CD4-positive, alpha-beta T cell treated with Interleukin-15 for 1 hour (primary cell): ENCODE measurements around the gene SEMA3F.

Experiments used
- DNase-seq: peaks from one replicate; pipeline ENCODE4 v3.0.0-alpha.2; 2020

The SEMA3F gene

DNA sequence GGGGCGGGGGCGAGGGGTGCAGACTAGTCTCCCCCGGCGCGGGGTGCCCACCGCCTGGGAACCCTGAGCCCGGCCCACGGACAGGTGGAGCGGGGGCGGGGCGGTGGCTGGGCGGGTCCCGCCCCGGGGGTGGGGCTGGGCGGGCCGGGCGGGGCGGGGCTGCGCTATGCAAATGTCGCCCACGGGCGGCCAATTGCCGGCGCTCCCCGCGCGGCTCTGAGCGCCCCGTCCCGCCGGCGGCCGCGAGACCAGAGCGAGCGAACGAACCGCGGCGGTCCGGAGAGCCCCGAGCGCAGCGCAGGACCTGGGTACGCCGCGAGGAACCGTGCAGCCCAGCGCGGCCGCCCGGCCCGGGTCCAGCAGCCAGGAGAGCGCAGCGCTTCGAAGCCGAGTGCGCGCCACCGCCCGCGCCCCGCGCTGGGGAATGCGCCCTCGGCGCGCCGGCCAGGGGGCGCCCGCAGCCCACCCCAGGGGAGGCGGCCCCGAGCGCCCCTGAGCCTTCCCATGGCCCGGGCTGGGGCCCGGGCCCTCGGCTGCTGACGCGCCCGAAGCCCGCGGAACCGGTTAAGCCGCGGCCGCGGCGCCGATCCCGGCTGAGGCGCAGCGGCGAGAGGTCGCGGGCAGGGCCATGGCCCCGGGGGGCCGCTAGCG is at the start of gene SEMA3F:
TSS of gene SEMA3F (plus strand) at position 485 of the 651 bp plus-strand sequence. CDS start 4,299 bp downstream, outside the sequence.
- DNase-seq, result peak; percentile 72

GRCh38 chr3:50111757-50112156 is 43.4 kb upstream of the SEMA3F start:
- no peak for DNase-seq

DNA sequence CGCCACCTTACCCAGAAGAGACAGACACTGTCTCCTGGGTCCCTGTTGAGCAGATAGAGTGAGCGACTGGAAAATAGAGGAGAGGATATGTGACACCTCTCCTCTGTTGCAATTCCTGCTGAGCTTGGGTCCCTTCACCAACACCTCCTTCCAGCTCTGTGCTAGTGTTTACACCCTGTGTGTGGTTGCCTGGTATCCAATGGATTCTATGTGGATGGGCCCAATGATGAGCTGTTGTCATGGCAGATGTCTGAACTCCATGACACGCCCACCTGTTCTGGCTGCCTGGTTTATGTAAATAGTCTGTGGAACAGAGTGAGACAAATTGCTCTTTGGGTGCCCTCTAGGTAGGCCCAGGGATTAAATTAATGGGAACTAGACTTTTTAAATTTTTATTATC is 42.7 kb upstream of the SEMA3F start:
- no peak for DNase-seq

- no peak for DNase-seq
Measured at GRCh38 chr3:50117120-50117519, 38.0 kb upstream of the SEMA3F start.

DNA sequence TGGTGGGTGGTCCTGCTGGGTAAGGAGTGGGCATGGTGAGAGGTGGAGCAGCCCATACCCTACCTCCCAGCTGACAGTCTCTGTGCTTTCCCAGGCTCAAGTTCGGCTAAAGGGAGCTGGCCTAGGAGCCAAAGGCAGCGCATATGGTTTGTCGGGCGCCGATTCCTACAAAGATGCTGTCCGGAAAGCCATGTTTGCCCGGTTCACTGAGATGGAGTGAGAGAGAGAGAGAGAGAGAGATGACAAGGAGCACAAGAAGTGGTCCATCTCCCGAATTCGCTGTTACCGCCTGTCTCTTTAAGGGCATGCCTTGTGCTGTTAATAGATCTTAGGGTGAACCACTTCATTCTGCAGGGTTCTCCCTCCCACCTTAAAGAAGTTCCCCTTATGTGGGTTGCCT is 36.9 kb upstream of the SEMA3F start:
- no peak for DNase-seq

- DNase-seq, result no peak
Measured at GRCh38 chr3:50119786-50120185, 35.3 kb upstream of the SEMA3F start.

GRCh38 chr3:50120364-50121071 is 34.6 kb upstream of the SEMA3F start:
- DNase-seq, result no peak

GRCh38 chr3:50121072-50122032 is 33.8 kb upstream of the SEMA3F start:
- DNase-seq, result peak; percentile 66

GRCh38 chr3:50122071-50122470 is 33.1 kb upstream of the SEMA3F start:
- DNase-seq, result no peak

DNA sequence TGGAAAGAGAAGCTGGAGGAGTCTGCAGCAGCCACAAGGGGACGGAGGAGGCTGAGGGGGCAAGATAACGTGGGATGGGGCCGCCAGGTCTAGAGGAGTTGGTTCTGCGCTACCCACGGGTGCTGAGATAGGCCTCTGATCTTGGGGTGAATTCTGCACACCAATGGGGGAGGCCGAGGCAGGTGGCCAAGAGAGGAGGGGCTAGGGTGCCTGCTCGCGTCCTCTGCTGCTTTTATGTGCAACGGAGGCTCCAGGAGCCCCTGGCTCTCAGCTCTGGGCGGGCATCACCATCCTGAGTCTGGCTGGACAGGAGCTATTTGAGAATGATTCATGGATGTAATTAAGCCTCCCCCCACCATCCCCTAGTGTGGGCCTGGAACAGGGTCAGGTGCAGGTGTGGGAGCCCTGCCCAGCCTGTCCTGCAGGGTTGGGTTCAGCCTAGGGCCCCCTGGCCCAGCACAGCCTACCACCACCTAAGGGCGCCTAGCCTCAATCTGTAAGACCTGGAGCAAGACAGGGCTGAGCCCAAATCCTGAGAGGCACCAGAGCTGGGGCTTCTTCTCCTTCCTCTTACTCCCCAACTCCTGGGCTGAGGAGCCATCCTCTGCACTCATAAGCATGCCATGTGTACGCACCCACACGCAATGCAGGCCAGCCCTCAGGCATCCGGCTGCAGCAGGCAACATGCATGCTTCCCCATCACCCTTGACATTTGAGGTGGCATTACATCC is 32.3 kb upstream of the SEMA3F start:
- DNase-seq, result no peak

- no peak for DNase-seq
Measured at GRCh38 chr3:50123394-50124051, 31.6 kb upstream of the SEMA3F start.

GRCh38 chr3:50124052-50124799 is 30.9 kb upstream of the SEMA3F start:
- no peak for DNase-seq

DNA sequence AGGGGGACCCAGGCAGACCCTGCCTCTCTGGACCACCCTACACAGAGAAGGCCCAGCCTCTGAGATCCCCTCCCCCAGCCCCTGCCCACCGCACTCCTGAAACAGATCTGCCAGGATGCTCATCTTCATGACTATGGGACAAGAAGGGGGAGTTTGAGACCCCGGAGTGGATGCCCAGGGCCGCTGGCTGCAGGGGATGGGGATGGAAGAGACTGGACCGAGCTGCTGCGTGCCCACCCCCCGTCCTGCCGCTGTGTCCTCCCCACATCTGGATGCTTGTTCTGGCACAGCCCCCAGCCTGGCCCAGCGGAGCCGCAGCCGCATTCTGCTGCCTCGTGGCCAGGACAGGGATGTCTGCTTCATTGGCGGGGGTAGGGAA is 30.3 kb upstream of the SEMA3F start:
- DNase-seq, result no peak

DNA sequence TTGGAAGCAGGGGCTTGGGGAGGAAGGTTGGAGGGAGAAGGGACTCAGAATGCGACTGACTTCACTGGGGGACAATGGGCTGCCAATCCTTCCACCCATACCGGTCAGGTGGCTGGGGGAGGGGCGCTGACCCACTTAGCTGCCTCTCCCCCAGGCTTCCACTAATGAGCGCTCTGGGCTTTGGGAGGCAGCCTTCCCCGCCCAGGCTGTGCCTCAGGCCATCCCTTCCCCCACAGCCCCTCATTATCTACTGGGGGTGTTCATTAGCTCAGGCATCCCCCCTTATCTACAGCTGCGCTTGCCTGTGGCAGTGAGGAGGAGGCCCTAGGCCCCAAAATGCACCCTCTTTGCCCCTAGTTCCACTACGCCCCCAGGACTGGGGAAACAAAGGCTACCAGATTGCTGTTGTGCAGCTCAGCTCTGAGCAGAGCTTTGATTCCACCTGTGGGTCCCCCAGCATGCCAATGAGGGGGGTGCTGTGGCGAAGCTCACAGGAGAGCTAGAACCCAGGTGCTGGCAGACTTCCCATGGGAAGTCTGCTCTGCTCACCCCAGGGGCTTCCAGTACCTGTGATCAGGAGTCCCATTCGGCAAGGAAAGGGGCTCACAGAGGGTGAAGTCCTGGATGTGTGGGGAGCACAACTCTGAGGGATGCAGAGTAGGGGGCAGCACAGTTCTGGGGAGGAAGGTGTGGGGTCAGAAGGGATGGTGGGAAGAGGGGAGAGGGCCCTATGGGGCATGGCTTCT is 29.4 kb upstream of the SEMA3F start:
- no peak for DNase-seq

- DNase-seq, result no peak
Measured at GRCh38 chr3:50126287-50127211, 28.6 kb upstream of the SEMA3F start.

DNA sequence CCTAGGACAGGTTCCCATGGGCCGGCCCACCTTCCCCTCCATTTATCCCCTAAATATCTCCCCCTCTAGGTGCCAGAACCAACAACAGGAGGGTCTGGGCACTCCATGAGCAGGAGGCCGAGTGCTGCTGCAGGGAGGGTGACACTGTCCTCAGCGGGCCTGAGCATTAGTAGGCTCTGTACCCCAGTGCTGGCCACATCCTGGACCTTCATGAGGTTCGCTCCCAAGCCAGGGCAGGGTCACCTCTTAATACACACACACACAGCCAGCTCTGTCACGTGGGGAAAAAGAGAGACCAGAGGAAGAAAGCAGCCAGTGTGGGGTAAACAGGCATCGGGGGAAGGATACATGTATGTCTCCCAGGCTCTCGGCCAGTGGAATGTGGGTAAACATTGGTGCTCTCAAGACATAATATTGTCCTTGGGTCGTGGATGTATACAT is 27.9 kb upstream of the SEMA3F start:
- no peak for DNase-seq

GRCh38 chr3:50128001-50128400 is 27.1 kb upstream of the SEMA3F start:
- no peak for DNase-seq

DNA sequence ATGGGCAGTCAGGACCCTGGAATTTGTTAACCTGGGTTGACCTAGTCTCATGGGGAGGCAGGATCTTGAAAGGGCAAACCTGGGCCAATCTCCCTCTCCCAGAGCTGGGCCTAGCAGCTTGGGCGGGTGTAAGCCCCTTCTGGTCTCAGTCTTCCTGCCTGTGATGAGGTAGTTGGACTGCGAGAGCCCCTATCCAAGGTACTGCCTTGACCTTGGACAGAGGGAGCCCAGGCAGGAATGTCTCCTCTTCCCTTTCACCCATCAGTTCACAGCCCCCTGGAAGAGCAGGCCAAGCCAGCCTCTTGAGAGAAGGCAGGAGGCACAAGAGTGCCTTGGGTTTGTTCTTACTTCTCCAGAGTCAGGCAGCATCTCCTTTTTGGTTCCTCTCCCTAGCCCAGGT is 24.7 kb upstream of the SEMA3F start:
- no peak for DNase-seq
